HepG2 (cell line): ENCODE results near the gene RNU6-1. TPM values are rescaled to one million over a fixed set of nuclear protein-coding genes. Genes with fewer than 3 reads are reported as not detected.

Source experiments
- AKAP8 ChIP-seq: sonication (generic); formaldehyde crosslinking; IDR thresholded peaks from 2 replicates; pipeline ENCODE4 v1.5.1; 2020; ENCODE audit warnings: mild to moderate bottlenecking, missing genetic modification reagents
- HOXD1 ChIP-seq: sonication (generic); formaldehyde crosslinking; IDR thresholded peaks from 2 replicates; pipeline ENCODE4 v1.5.0; 2020; ENCODE audit warnings: missing genetic modification reagents
- KDM2A ChIP-seq: sonication (generic); formaldehyde crosslinking; IDR thresholded peaks from 2 replicates; pipeline ENCODE4 v1.4.0; 2020; ENCODE audit warnings: low read depth, missing genetic modification reagents, borderline replicate concordance
- MBNL3 ChIP-seq: fragments of 250-450 bp; sonication (Bioruptor Pico); conservative IDR thresholded peaks from 2 replicates; pipeline ENCODE4 v1.8.0; 2022; ENCODE audit warnings: mild to moderate bottlenecking, inconsistent platforms
- MTA1 ChIP-seq: sonication (generic); formaldehyde crosslinking; IDR thresholded peaks from 2 replicates; pipeline ENCODE4 v1.4.0; 2020; ENCODE audit warnings: missing genetic modification reagents, mild to moderate bottlenecking, borderline replicate concordance
- STAG1 ChIP-seq: sonication (generic); formaldehyde crosslinking; IDR thresholded peaks from 2 replicates; pipeline ENCODE4 v1.4.0; 2020; ENCODE audit warnings: missing genetic modification reagents
- polyA plus RNA-seq, 8 experiments: library from polyadenylated mRNA; depleted of rRNA in 3 of 8; stranded (reverse) in 7 of 8; unstranded in 1 of 8; fragments of >200 nt; fragmentation: Illumina TruSeq in 4 of 8; extraction: Trizol in 4 of 8; gene quantifications; 2 replicates each; pipeline versions ENCODE4 v1.2.1 to v1.2.3, GENCODE V29; 2011 to 2016; ENCODE audit warnings: low read depth in 4 of 8, missing spikeins in 1 of 8, mixed read lengths in 1 of 8; ENCODE audit not compliant: insufficient read depth in 1 of 8
- total RNA-seq, 5 experiments: library from RNA; depleted of rRNA; stranded (reverse); fragments of >200 nt; fragmentation: Illumina TruSeq; extraction: Trizol; gene quantifications; 2 replicates each; pipeline ENCODE4 v1.2.3, GENCODE V29; 2016; ENCODE audit warnings: low read depth in 1 of 5
- TF ChIP-seq, protein P1 (sequence below): sonication (generic); formaldehyde crosslinking; conservative IDR thresholded peaks from 2 replicates; pipeline ENCODE4 v1.8.0; 2022; ENCODE audit warnings: mild to moderate bottlenecking, moderate library complexity, missing genetic modification reagents
- TF ChIP-seq, protein P2 (sequence below): sonication (generic); formaldehyde crosslinking; IDR thresholded peaks from 2 replicates; pipeline ENCODE4 v1.8.0; 2022; ENCODE audit warnings: missing genetic modification reagents, mild to moderate bottlenecking, borderline replicate concordance
- TF ChIP-seq, protein P3 (sequence below): sonication (generic); formaldehyde crosslinking; conservative IDR thresholded peaks from 2 replicates; pipeline ENCODE4 v1.4.0; 2020; ENCODE audit warnings: mild to moderate bottlenecking, missing genetic modification reagents, moderate library complexity
- TF ChIP-seq, protein P4 (sequence below): sonication (generic); formaldehyde crosslinking; IDR thresholded peaks from 2 replicates; pipeline ENCODE4 v1.9.0; 2022; ENCODE audit warnings: low read depth, missing genetic modification reagents
- TF ChIP-seq, protein P5 (sequence below): sonication (generic); formaldehyde crosslinking; IDR thresholded peaks from 2 replicates; pipeline ENCODE4 v1.5.0; 2020; ENCODE audit warnings: mild to moderate bottlenecking, missing genetic modification reagents, borderline replicate concordance

RNU6-1 gene
- total and polyA plus RNA-seq, 2 of the 13 experiments (the other 11 are each of a cell fraction or from before 2014, with no cell fraction given) = under 0.01 TPM; not detected in 1

DNA sequence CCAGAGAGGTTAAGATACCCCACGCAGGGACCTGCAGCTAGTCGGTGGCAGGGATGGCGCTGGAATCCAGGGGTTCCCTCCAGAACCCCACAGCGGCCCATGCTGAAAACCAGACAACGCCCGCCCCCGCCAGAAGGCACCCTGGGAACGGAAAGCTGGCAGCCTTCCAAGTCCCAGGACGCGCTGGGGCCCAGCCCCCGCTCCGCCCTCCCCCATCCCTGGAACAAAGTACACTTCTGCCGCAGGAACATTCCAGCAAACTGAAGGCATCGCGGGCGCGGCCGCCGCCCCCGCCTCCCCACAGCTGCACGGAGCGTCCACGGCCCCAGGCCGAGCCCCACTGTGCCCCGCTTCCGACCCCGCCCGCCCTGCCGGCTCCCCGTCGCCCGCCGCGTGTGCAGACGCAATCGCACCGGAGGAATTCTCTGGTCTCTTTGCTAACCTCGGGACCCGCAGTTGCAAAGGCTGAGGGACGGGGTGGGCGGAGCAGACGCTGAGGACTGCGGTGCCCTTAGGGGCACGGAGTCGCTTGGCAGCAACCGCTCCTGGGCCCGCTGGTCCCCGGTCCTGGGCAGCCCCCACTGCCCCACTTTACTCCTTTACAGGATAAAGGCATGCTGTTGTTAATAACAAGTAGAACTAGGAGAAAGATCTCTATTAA lies 44.8 kb upstream of the RNU6-1 start (continued):
- TF ChIP-seq, protein P1, sequence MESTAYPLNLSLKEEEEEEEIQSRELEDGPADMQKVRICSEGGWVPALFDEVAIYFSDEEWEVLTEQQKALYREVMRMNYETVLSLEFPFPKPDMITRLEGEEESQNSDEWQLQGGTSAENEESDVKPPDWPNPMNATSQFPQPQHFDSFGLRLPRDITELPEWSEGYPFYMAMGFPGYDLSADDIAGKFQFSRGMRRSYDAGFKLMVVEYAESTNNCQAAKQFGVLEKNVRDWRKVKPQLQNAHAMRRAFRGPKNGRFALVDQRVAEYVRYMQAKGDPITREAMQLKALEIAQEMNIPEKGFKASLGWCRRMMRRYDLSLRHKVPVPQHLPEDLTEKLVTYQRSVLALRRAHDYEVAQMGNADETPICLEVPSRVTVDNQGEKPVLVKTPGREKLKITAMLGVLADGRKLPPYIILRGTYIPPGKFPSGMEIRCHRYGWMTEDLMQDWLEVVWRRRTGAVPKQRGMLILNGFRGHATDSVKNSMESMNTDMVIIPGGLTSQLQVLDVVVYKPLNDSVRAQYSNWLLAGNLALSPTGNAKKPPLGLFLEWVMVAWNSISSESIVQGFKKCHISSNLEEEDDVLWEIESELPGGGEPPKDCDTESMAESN = peak; percentile 72; the same call in 1 of the 2 replicates
- TF ChIP-seq KDM2A (CRISPR knock-in tag) (peak; percentile 65; the same call in 1 of the 2 replicates), STAG1 (no peak), MTA1 (CRISPR knock-in tag) (peak; percentile 98), AKAP8 (CRISPR knock-in tag) (0 out of 2 replicates have a peak, but pooled peaks have one; percentile 52), MBNL3 (CRISPR knock-in tag) (no peak), HOXD1 (peak; percentile 14; the same call in 1 of the 2 replicates)
- TF ChIP-seq, protein P2, sequence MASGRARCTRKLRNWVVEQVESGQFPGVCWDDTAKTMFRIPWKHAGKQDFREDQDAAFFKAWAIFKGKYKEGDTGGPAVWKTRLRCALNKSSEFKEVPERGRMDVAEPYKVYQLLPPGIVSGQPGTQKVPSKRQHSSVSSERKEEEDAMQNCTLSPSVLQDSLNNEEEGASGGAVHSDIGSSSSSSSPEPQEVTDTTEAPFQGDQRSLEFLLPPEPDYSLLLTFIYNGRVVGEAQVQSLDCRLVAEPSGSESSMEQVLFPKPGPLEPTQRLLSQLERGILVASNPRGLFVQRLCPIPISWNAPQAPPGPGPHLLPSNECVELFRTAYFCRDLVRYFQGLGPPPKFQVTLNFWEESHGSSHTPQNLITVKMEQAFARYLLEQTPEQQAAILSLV (CRISPR knock-in tag) = peak; percentile 74; the same call in 1 of the 2 replicates
- TF ChIP-seq, protein P3, sequence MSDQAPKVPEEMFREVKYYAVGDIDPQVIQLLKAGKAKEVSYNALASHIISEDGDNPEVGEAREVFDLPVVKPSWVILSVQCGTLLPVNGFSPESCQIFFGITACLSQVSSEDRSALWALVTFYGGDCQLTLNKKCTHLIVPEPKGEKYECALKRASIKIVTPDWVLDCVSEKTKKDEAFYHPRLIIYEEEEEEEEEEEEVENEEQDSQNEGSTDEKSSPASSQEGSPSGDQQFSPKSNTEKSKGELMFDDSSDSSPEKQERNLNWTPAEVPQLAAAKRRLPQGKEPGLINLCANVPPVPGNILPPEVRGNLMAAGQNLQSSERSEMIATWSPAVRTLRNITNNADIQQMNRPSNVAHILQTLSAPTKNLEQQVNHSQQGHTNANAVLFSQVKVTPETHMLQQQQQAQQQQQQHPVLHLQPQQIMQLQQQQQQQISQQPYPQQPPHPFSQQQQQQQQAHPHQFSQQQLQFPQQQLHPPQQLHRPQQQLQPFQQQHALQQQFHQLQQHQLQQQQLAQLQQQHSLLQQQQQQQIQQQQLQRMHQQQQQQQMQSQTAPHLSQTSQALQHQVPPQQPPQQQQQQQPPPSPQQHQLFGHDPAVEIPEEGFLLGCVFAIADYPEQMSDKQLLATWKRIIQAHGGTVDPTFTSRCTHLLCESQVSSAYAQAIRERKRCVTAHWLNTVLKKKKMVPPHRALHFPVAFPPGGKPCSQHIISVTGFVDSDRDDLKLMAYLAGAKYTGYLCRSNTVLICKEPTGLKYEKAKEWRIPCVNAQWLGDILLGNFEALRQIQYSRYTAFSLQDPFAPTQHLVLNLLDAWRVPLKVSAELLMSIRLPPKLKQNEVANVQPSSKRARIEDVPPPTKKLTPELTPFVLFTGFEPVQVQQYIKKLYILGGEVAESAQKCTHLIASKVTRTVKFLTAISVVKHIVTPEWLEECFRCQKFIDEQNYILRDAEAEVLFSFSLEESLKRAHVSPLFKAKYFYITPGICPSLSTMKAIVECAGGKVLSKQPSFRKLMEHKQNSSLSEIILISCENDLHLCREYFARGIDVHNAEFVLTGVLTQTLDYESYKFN (CRISPR knock-in tag) = peak; percentile 97
- TF ChIP-seq, protein P4, sequence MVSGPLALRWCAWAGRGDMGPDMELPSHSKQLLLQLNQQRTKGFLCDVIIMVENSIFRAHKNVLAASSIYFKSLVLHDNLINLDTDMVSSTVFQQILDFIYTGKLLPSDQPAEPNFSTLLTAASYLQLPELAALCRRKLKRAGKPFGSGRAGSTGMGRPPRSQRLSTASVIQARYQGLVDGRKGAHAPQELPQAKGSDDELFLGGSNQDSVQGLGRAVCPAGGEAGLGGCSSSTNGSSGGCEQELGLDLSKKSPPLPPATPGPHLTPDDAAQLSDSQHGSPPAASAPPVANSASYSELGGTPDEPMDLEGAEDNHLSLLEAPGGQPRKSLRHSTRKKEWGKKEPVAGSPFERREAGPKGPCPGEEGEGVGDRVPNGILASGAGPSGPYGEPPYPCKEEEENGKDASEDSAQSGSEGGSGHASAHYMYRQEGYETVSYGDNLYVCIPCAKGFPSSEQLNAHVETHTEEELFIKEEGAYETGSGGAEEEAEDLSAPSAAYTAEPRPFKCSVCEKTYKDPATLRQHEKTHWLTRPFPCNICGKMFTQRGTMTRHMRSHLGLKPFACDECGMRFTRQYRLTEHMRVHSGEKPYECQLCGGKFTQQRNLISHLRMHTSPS = peak; percentile 82
- TF ChIP-seq, protein P5, sequence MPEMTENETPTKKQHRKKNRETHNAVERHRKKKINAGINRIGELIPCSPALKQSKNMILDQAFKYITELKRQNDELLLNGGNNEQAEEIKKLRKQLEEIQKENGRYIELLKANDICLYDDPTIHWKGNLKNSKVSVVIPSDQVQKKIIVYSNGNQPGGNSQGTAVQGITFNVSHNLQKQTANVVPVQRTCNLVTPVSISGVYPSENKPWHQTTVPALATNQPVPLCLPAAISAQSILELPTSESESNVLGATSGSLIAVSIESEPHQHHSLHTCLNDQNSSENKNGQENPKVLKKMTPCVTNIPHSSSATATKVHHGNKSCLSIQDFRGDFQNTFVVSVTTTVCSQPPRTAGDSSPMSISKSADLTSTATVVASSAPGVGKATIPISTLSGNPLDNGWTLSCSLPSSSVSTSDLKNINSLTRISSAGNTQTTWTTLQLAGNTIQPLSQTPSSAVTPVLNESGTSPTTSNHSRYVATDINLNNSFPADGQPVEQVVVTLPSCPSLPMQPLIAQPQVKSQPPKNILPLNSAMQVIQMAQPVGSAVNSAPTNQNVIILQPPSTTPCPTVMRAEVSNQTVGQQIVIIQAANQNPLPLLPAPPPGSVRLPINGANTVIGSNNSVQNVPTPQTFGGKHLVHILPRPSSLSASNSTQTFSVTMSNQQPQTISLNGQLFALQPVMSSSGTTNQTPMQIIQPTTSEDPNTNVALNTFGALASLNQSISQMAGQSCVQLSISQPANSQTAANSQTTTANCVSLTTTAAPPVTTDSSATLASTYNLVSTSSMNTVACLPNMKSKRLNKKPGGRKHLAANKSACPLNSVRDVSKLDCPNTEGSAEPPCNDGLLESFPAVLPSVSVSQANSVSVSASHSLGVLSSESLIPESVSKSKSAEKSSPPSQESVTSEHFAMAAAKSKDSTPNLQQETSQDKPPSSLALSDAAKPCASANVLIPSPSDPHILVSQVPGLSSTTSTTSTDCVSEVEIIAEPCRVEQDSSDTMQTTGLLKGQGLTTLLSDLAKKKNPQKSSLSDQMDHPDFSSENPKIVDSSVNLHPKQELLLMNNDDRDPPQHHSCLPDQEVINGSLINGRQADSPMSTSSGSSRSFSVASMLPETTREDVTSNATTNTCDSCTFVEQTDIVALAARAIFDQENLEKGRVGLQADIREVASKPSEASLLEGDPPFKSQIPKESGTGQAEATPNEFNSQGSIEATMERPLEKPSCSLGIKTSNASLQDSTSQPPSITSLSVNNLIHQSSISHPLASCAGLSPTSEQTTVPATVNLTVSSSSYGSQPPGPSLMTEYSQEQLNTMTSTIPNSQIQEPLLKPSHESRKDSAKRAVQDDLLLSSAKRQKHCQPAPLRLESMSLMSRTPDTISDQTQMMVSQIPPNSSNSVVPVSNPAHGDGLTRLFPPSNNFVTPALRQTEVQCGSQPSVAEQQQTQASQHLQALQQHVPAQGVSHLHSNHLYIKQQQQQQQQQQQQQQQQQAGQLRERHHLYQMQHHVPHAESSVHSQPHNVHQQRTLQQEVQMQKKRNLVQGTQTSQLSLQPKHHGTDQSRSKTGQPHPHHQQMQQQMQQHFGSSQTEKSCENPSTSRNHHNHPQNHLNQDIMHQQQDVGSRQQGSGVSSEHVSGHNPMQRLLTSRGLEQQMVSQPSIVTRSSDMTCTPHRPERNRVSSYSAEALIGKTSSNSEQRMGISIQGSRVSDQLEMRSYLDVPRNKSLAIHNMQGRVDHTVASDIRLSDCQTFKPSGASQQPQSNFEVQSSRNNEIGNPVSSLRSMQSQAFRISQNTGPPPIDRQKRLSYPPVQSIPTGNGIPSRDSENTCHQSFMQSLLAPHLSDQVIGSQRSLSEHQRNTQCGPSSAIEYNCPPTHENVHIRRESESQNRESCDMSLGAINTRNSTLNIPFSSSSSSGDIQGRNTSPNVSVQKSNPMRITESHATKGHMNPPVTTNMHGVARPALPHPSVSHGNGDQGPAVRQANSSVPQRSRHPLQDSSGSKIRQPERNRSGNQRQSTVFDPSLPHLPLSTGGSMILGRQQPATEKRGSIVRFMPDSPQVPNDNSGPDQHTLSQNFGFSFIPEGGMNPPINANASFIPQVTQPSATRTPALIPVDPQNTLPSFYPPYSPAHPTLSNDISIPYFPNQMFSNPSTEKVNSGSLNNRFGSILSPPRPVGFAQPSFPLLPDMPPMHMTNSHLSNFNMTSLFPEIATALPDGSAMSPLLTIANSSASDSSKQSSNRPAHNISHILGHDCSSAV (CRISPR knock-in tag) = no peak
